Osteocyte (in vitro differentiated cells): ENCODE data around the gene LRRC45. TPM values are rescaled to one million over a fixed set of nuclear protein-coding genes. Genes with fewer than 3 reads are reported as not detected.

Experiments used
- DNase-seq: peaks from one replicate; pipeline ENCODE4 v3.0.0; 2021; ENCODE audit warnings: mixed read lengths; ENCODE audit not compliant: unreplicated experiment; ENCODE audit errors: extremely low spot score
- H3K27ac Mint-ChIP-seq: one replicate; pipeline ENCODE4 v1.8.0; 2021; ENCODE audit warnings: mild to moderate bottlenecking, mixed read lengths; ENCODE audit not compliant: unreplicated experiment
- H3K27me3 Mint-ChIP-seq: one replicate; pipeline ENCODE4 v1.8.0; 2021; ENCODE audit warnings: mixed read lengths; ENCODE audit not compliant: unreplicated experiment
- H3K36me3 Mint-ChIP-seq: one replicate; pipeline ENCODE4 v1.8.0; 2021; ENCODE audit warnings: mixed read lengths; ENCODE audit not compliant: unreplicated experiment
- H3K4me1 Mint-ChIP-seq: one replicate; pipeline ENCODE4 v1.8.0; 2021; ENCODE audit warnings: mixed read lengths; ENCODE audit not compliant: unreplicated experiment
- H3K4me3 Mint-ChIP-seq: one replicate; pipeline ENCODE4 v1.8.0; 2021; ENCODE audit warnings: mild to moderate bottlenecking, moderate library complexity, mixed read lengths; ENCODE audit not compliant: unreplicated experiment
- H3K9me3 Mint-ChIP-seq: one replicate; pipeline ENCODE4 v1.8.0; 2021; ENCODE audit warnings: mixed read lengths; ENCODE audit not compliant: unreplicated experiment
- total RNA-seq: library from RNA; stranded (reverse); gene quantifications from 2 replicates; pipeline ENCODE4 v1.2.1, GENCODE V29; 2021
- TF ChIP-seq, protein P1 (sequence below): fragments of 200-600 bp; sonication (generic); IDR thresholded peaks from 2 replicates; pipeline ENCODE4 v1.5.0; 2021; ENCODE audit warnings: antibody characterized with exemption, mild to moderate bottlenecking, moderate library complexity

The LRRC45 gene
- total RNA-seq, 1 donor from 2014 or later, result 9.4 TPM

DNA sequence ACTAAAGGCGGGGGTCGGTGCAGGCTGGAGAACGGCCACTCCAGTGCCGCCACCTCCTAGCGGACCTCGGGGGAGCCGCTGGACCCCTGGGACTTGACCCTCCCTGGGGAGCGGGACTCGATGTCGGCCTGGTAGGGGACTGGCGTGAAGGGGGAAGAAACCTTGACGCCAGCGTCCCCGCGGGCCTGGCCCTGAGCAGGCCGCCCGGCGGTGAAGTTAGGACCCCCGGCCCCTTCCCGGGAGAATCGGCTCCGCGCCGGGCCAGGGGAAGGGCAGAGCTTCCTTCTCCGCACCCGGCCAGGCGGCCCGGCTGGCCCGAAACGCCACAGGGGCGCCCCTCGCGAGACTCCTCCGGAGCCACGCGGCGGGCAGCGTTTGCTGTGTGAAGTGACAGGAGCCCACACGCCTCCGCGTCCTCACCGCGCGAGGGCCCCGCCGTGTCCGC lies 42.1 kb downstream of the LRRC45 start:
- no peak for DNase-seq
- no peaks in the 10 kb centered on the region for H3K9me3 Mint-ChIP-seq
- peak overlapping the region; percentile 63 for H3K4me3 Mint-ChIP-seq
- TF ChIP-seq, protein P1, sequence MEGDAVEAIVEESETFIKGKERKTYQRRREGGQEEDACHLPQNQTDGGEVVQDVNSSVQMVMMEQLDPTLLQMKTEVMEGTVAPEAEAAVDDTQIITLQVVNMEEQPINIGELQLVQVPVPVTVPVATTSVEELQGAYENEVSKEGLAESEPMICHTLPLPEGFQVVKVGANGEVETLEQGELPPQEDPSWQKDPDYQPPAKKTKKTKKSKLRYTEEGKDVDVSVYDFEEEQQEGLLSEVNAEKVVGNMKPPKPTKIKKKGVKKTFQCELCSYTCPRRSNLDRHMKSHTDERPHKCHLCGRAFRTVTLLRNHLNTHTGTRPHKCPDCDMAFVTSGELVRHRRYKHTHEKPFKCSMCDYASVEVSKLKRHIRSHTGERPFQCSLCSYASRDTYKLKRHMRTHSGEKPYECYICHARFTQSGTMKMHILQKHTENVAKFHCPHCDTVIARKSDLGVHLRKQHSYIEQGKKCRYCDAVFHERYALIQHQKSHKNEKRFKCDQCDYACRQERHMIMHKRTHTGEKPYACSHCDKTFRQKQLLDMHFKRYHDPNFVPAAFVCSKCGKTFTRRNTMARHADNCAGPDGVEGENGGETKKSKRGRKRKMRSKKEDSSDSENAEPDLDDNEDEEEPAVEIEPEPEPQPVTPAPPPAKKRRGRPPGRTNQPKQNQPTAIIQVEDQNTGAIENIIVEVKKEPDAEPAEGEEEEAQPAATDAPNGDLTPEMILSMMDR, result no peak
- peaks cover 7% of the 10 kb centered on the region for H3K4me1 Mint-ChIP-seq
- H3K36me3 Mint-ChIP-seq, result peaks cover 2% of the 10 kb centered on the region
- H3K27me3 Mint-ChIP-seq, result no peaks in the 10 kb centered on the region
- H3K27ac Mint-ChIP-seq, result no peak overlapping the region

DNA sequence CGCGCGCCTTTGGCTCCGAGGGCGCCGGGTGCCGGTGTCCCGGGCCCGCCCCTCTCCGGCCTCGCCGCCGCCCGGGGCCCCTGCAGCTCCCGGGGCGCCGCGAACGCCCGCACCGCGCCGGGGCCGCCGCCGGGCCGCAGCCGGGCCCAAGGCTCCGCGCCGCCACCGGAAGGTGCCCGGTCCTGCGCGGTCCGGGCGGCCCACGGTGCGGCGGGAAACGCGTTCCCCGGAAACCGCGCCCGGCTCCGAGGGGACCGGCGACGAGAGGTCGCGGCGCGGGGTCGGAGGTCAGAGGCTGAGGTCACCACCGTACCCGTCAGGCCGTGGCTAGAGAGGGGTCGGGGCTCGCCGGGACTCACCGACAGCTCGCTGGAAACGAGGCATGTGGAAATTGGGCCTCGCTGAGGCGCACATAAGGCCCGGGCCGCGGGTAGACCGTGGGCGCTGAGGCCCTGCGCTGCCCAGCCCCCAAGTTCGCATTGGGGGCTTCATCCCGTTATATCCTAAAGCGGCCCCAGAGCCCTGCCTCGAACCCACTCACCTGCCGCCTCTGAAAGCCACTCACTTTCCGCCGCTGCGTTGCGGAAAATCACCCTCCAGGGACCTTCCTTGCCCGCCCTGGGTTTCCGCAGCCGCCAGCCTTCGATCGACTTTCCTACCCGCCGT lies 42.7 kb downstream of the LRRC45 start, which contains the start of gene DUS1L:
DUS1L (minus strand) TSS at position 167 of the 666 bp plus-strand sequence. CDS start 745 bp downstream, outside the sequence.
- H3K4me1 Mint-ChIP-seq, result peaks cover 7% of the 10 kb centered on the region
- no peaks in the 10 kb centered on the region for H3K27me3 Mint-ChIP-seq
- TF ChIP-seq, protein P1, result no peak
- no peaks in the 10 kb centered on the region for H3K36me3 Mint-ChIP-seq
- H3K27ac Mint-ChIP-seq, result peak within 1 kb of the TSS; percentile 63
- no peak for DNase-seq
- H3K9me3 Mint-ChIP-seq, result no peaks in the 10 kb centered on the region
- peak within 1 kb of the TSS; percentile 65 for H3K4me3 Mint-ChIP-seq

DNA sequence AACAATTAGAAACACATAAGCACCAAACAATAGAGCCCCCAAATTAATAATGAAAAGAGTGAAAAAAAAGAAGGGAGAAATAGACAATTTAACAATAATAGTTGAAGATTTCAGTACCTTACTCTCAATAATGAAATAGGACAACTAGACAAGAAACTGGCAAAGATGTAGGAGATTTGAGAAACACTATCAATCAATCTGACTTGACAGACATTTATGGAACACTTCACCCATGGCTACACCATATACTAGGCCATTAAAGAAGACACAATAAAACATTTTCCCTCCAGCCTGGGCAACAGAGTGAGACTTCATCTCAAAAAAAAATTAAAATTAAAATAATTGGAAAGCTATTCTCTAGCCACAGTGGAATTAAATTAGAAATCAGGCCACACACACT lies 47.5 kb downstream of the LRRC45 start:
- Mint-ChIP-seq H3K36me3 (no peaks in the 10 kb centered on the region), H3K9me3 (no peaks in the 10 kb centered on the region), H3K4me3 (no peak overlapping the region), H3K4me1 (no peaks in the 10 kb centered on the region), H3K27me3 (no peaks in the 10 kb centered on the region), H3K27ac (no peak overlapping the region)
- TF ChIP-seq, protein P1, result no peak
- no peak for DNase-seq

DNA sequence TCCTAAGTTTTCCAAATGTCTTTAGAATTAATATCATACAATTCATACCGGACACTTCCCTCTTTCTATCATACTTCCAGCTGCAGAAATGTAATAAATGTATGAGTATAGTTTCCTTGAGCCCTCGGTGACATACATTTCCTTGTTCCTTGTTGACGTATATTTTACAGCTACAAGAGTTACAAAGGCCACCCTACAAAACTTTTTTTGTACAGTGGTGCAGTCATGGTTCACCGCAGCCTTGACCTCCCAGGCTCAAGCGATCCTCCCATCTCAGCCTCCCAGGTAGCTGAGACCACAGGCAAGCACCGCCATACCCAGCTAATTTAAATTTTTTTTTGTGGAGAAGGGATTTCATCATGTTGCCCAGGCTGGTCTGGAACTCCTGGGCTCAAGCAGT lies 49.7 kb downstream of the LRRC45 start:
- Mint-ChIP-seq H3K9me3 (no peaks in the 10 kb centered on the region), H3K27me3 (no peaks in the 10 kb centered on the region), H3K36me3 (no peaks in the 10 kb centered on the region), H3K27ac (no peak overlapping the region), H3K4me3 (no peak overlapping the region), H3K4me1 (no peaks in the 10 kb centered on the region)
- TF ChIP-seq, protein P1, result no peak
- no peak for DNase-seq

DNA sequence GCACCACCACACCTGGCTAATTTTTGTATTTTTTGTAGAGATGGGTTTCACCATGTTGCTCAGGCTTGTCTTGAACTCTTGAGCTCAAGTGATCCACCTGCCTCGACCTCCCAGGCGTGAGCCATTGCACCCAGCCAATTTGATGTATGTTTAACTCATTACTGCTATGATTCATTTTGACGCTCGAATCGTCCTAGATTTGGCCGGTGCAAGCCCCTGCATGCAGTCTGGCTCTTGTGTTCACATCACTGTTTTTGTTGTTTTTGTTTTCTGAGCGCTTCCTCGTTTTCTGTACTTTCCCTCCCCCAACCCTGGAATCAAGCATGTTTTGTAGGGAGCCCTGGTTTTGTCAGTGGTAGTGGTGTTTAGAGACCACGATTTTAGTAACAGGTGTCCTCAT lies 50.3 kb downstream of the LRRC45 start:
- no peak overlapping the region for H3K27ac Mint-ChIP-seq
- H3K9me3 Mint-ChIP-seq, result no peaks in the 10 kb centered on the region
- H3K4me3 Mint-ChIP-seq, result no peak overlapping the region
- no peaks in the 10 kb centered on the region for H3K4me1 Mint-ChIP-seq
- TF ChIP-seq, protein P1, result no peak
- H3K36me3 Mint-ChIP-seq, result peaks cover 2% of the 10 kb centered on the region
- DNase-seq, result no peak
- no peaks in the 10 kb centered on the region for H3K27me3 Mint-ChIP-seq
